NB4 (cell line): Measurements from ENCODE around the gene MED13L.

Experiments used
- DNase-seq: peaks from one replicate; pipeline ENCODE4 v3.0.0; 2010; ENCODE audit warnings: low read depth
- H3K4me3 ChIP-seq: one replicate; pipeline ENCODE4 v1.5.1; 2011; ENCODE audit warnings: mild to moderate bottlenecking, low read depth, low read length, moderate library complexity
- CTCF ChIP-seq: IDR thresholded peaks from one replicate; pipeline ENCODE4 v1.5.1; 2012; ENCODE audit warnings: low read depth, low read length
- MAX ChIP-seq: IDR thresholded peaks from 2 replicates; pipeline ENCODE4 v1.6.1; 2011; ENCODE audit warnings: low read depth, low read length
- MYC ChIP-seq: IDR thresholded peaks from 2 replicates; pipeline ENCODE4 v1.6.1; 2011; ENCODE audit warnings: low read depth, low read length
- POLR2A ChIP-seq: IDR thresholded peaks from 2 replicates; pipeline ENCODE4 v1.6.1; 2011; ENCODE audit warnings: mild to moderate bottlenecking; ENCODE audit not compliant: insufficient read length; ENCODE audit errors: extremely low read depth

Gene MED13L

GRCh38 chr12:115947696-115948062 is 329.8 kb downstream of the MED13L start:
- no peak for TF ChIP-seq MAX
- peak; percentile 48 for TF ChIP-seq CTCF
- H3K4me3 ChIP-seq: no peak overlapping the region
- DNase-seq: peak; percentile 35

GRCh38 chr12:115946867-115947695 is 330.4 kb downstream of the MED13L start:
- DNase-seq: peak; percentile 43
- TF ChIP-seq MYC (no peak), CTCF (peak; percentile 67), MAX (no peak), POLR2A (no peak)
- no peak overlapping the region for H3K4me3 ChIP-seq

GRCh38 chr12:115946092-115946491 is 331.4 kb downstream of the MED13L start:
- DNase-seq: no peak
- no peak overlapping the region for H3K4me3 ChIP-seq
- TF ChIP-seq MYC: no peak
- TF ChIP-seq CTCF: no peak
- TF ChIP-seq MAX: no peak
- no peak for TF ChIP-seq POLR2A

- no peak for DNase-seq
- no peak overlapping the region for H3K4me3 ChIP-seq
- TF ChIP-seq MYC: no peak
- TF ChIP-seq CTCF: no peak
- no peak for TF ChIP-seq POLR2A
- TF ChIP-seq MAX: no peak
Observed at GRCh38 chr12:115945491-115945885, 332.0 kb downstream of the MED13L start.

- H3K4me3 ChIP-seq: no peak overlapping the region
- DNase-seq: no peak
- TF ChIP-seq MAX: no peak
- TF ChIP-seq POLR2A: no peak
- TF ChIP-seq MYC: no peak
- TF ChIP-seq CTCF: no peak
Observed at GRCh38 chr12:115944837-115945490, 332.5 kb downstream of the MED13L start.
